Cerebellar nuclear complex (tissue), 1 donor: Measurements from ENCODE around the gene SCGN.

Experiments used
- DNase-seq, 2 experiments: peaks; one replicate each; lab custom pipeline; 2025; lab: John Stamatoyannopoulos, UW

SCGN gene

GRCh38 chr6:25686856-25687255 is 34.8 kb downstream of the SCGN start:
- no peak for DNase-seq

- no peak for DNase-seq
These were observed 38.0 kb downstream of the SCGN start for GRCh38 chr6:25689966-25690365.

- no peak for DNase-seq
These were observed 39.9 kb downstream of the SCGN start for GRCh38 chr6:25691894-25692293.

- DNase-seq: no peak
These were observed 40.5 kb downstream of the SCGN start for GRCh38 chr6:25692472-25692871.

GRCh38 chr6:25694366-25694765 is 42.4 kb downstream of the SCGN start:
- no peak for DNase-seq

- no peak for DNase-seq
These were observed 43.7 kb downstream of the SCGN start for GRCh38 chr6:25695671-25696070.

- no peak for DNase-seq
These were observed 45.7 kb downstream of the SCGN start for GRCh38 chr6:25697537-25698340.

- no peak for DNase-seq
These were observed 46.6 kb downstream of the SCGN start for GRCh38 chr6:25698631-25699030.

GRCh38 chr6:25699649-25700048 is 47.6 kb downstream of the SCGN start:
- DNase-seq: no peak

- DNase-seq: no peak
These were observed 48.7 kb downstream of the SCGN start for GRCh38 chr6:25700761-25701160.

- no peak for DNase-seq
These were observed 49.8 kb downstream of the SCGN start for GRCh38 chr6:25701807-25702206.

GRCh38 chr6:25703005-25703404 is 51.0 kb downstream of the SCGN start:
- DNase-seq: no peak

- DNase-seq: no peak
These were observed 52.0 kb downstream of the SCGN start for GRCh38 chr6:25704001-25704400.

- DNase-seq: no peak
These were observed 54.4 kb downstream of the SCGN start for GRCh38 chr6:25706314-25707014.

GRCh38 chr6:25709761-25710160 is 57.7 kb downstream of the SCGN start:
- DNase-seq: no peak

- DNase-seq: no peak
These were observed 58.3 kb downstream of the SCGN start for GRCh38 chr6:25710287-25710686.

- no peak for DNase-seq
These were observed 61.8 kb downstream of the SCGN start for GRCh38 chr6:25713824-25714223.

- no peak for DNase-seq
These were observed 62.8 kb downstream of the SCGN start for GRCh38 chr6:25714765-25715164.

GRCh38 chr6:25715794-25716193 is 63.8 kb downstream of the SCGN start:
- DNase-seq: no peak

- no peak for DNase-seq
These were observed 66.1 kb downstream of the SCGN start for GRCh38 chr6:25717866-25718740.

GRCh38 chr6:25726122-25726911 is 74.3 kb downstream of the SCGN start:
- DNase-seq: no peak

- no peak for DNase-seq
These were observed 75.0 kb downstream of the SCGN start for GRCh38 chr6:25727028-25727427.
